ENCODE data around the gene MAP3K5.

- TF ChIP-seq CTCF (IDR thresholded peaks at IDR 0.05; ENCODE audit: control extremely low read depth in 1 of 3, insufficient read depth in 1 of 3, low read depth in 1 of 3, low read length in 3 of 3) (no peak), EP300 (IDR thresholded peaks at IDR 0.05; ENCODE audit: borderline replicate concordance in 1 of 2, low read depth in 2 of 2, low read length in 2 of 2) (no peak), CEBPB (IDR thresholded peaks at IDR 0.05; ENCODE audit: low read depth, low read length) (no peak), YY1 (IDR thresholded peaks at IDR 0.05; ENCODE audit: low read depth, low read length) (no peak), POLR2AphosphoS5 (IDR thresholded peaks at IDR 0.05; ENCODE audit: low read depth, low read length) (no peak), TCF12 (IDR thresholded peaks at IDR 0.05; ENCODE audit: low read depth, low read length) (no peak)
Measured at GRCh38 chr6:136527831-136528230, 264.4 kb downstream of the MAP3K5 start.

Data from H1 (cell line).